ENCODE results near the gene HAUS2. TPM values are rescaled to one million over a fixed set of nuclear protein-coding genes. Genes with fewer than 3 reads are reported as not detected.

The HAUS2 gene
- total RNA-seq, 1 donor from 2014 or later = 35.3 TPM

DNA sequence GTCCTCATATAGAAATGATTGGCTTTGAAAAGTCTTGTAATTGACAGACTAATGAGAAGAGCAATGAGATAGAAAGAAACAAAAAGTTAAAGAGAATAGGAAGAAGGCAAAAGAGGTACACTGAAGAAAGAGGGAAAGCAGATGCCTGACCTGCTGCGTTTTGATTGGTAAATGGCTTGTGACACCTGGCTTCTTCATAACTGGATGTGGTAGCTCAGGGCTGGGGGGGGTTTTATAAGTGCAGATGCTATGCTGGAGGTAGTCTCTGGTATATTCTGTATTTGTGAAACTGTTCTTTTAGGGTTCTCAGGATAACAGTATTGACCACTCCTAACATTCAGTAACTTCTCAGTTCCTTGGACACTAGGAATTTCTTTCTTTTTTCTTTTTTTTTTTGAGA is 28.1 kb downstream of the HAUS2 start:
- Histone ChIP-seq H3K36me3 (ENCODE audit: control insufficient read depth, insufficient read depth, low read length) (no peaks in the 10 kb centered on the region), H3K27me3 (ENCODE audit: control insufficient read depth, insufficient read depth, low read length) (no peaks in the 10 kb centered on the region), H3K4me3 (ENCODE audit: low read depth, low read length) (no peak overlapping the region)
- TF ChIP-seq, protein P1, sequence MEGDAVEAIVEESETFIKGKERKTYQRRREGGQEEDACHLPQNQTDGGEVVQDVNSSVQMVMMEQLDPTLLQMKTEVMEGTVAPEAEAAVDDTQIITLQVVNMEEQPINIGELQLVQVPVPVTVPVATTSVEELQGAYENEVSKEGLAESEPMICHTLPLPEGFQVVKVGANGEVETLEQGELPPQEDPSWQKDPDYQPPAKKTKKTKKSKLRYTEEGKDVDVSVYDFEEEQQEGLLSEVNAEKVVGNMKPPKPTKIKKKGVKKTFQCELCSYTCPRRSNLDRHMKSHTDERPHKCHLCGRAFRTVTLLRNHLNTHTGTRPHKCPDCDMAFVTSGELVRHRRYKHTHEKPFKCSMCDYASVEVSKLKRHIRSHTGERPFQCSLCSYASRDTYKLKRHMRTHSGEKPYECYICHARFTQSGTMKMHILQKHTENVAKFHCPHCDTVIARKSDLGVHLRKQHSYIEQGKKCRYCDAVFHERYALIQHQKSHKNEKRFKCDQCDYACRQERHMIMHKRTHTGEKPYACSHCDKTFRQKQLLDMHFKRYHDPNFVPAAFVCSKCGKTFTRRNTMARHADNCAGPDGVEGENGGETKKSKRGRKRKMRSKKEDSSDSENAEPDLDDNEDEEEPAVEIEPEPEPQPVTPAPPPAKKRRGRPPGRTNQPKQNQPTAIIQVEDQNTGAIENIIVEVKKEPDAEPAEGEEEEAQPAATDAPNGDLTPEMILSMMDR (IDR thresholded peaks at IDR 0.05; ENCODE audit: insufficient read depth, low read length, poor library complexity, severe bottlenecking) = no peak
- no peak for DNase-seq (ENCODE audit: low read depth)

DNA sequence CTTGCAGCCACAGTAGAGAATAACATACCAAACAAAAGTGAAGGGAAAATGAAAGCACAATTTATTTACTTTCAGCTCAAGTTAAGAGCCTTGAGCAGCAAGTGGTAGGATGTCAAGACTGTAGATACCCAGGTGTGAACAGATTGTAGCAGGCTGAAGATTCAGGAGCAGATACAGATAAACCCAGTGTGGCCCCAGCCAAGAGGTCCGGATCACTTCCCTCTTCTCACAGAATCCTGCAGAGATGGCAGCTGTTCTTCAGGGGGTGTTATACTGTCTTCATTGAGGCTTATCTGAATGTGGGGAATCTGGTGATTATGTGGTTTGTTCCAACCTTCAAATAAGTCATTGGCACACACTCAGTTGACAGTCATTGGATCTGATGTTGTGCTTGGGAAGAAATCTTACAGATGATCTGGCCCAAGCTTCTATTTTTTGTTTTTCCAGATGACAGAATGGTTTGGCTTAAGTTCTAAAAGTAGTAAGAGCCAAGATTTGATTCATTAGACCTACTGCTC is 28.9 kb downstream of the HAUS2 start:
- H3K36me3 ChIP-seq (ENCODE audit: control insufficient read depth, insufficient read depth, low read length) = no peaks in the 10 kb centered on the region
- TF ChIP-seq, protein P1 (IDR thresholded peaks at IDR 0.05; ENCODE audit: insufficient read depth, low read length, poor library complexity, severe bottlenecking) = no peak
- DNase-seq (ENCODE audit: low read depth) = no peak
- H3K4me3 ChIP-seq (ENCODE audit: low read depth, low read length) = no peak overlapping the region
- no peaks in the 10 kb centered on the region for H3K27me3 ChIP-seq (ENCODE audit: control insufficient read depth, insufficient read depth, low read length)

DNA sequence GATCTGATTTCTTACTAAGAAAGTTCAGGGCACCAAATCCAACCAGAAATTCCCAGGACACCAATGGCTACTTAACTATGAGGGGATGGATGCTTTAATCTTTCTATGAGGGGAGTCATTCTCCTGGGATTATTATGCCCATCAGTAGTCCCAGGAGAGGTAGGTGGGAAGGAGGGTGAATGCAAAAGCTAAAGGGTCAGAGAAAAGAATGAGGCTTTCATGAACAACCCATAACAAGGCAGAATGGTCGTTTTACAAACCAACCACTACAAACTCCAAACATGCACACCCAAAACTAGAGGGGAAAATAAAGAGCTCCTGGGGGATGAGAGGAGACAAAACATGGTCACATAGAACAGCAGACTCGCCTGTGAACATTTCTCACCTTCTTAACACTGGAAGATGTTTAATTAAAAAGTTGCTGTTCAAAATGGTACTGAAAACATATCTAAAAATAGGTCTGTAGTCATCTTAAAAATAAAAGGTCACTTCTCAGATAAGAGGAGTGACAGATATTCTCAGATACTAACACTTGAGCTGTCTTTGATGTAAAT is 30.4 kb downstream of the HAUS2 start:
- TF ChIP-seq, protein P1 (IDR thresholded peaks at IDR 0.05; ENCODE audit: insufficient read depth, low read length, poor library complexity, severe bottlenecking) = no peak
- no peak for DNase-seq (ENCODE audit: low read depth)
- no peaks in the 10 kb centered on the region for H3K27me3 ChIP-seq (ENCODE audit: control insufficient read depth, insufficient read depth, low read length)
- no peaks in the 10 kb centered on the region for H3K36me3 ChIP-seq (ENCODE audit: control insufficient read depth, insufficient read depth, low read length)
- H3K4me3 ChIP-seq (ENCODE audit: low read depth, low read length) = no peak overlapping the region

DNA sequence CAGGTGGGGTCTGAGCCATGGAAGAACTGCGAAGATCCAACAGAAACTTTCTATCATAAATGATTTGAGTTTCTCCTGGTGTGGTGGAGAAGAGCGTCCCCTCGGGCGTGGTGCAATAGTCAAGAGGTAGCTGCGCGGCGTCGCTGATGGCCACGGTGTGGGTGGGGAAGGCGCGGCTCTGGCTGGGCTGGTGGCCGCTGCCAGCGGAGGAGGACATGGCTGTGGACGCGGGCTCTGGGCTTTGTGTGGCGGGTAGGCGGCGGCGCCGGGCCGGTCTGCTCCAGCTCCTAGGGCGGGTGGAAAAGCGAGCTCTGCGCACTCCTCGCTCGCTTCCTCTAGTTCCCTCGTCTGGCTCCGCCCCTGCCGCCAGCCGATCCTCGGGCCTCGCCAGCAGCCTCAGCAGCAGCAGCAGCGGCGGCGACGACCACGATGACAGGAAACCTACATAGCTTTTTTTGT is 32.7 kb downstream of the HAUS2 start:
- peaks cover 1% of the 10 kb centered on the region for H3K36me3 ChIP-seq (ENCODE audit: control insufficient read depth, insufficient read depth, low read length)
- DNase-seq (ENCODE audit: low read depth) = peak; percentile 19
- TF ChIP-seq, protein P1 (IDR thresholded peaks at IDR 0.05; ENCODE audit: insufficient read depth, low read length, poor library complexity, severe bottlenecking) = no peak
- H3K4me3 ChIP-seq (ENCODE audit: low read depth, low read length) = peak overlapping the region; percentile 39
- no peaks in the 10 kb centered on the region for H3K27me3 ChIP-seq (ENCODE audit: control insufficient read depth, insufficient read depth, low read length)

DNA sequence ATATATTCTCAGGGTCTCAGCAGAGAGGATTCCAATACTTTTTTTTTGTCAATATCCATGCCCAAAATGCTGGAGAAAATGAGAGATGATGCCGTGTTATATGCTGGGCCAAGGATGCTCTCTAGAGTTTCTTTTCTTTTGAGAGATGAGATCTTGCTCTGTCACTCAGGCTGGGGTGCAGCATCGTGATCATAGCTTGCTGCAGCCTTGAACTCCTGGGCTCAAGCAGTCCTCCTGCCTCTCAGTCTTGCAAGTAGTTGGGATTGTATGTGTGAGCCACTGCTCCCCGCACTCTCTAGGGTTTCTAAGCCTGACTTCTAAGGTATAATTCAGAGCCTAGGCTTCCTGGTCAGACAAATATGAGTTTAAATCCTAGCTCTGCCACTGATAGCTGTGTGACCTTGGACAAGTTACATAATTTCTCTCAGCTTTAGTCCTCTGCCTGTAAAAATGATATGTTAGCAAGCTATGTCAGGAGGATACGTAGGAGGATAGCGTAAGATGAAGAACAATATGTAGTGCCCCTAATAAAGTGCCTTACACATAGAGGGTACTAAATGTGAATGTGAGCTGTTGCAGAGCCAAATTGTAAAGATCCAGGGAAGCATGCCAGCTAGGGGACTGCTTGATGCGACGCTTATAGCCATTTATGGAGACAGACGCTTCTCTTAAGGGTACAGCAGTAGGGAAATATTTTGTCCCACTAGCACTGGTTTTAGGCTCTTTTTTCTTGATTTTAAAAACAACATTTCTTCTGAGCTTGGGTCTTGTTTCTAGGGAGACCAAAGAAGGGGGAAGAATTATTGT is 34.1 kb downstream of the HAUS2 start:
- no peak for DNase-seq (ENCODE audit: low read depth)
- TF ChIP-seq, protein P1 (IDR thresholded peaks at IDR 0.05; ENCODE audit: insufficient read depth, low read length, poor library complexity, severe bottlenecking) = no peak
- H3K27me3 ChIP-seq (ENCODE audit: control insufficient read depth, insufficient read depth, low read length) = no peaks in the 10 kb centered on the region
- peaks cover 1% of the 10 kb centered on the region for H3K36me3 ChIP-seq (ENCODE audit: control insufficient read depth, insufficient read depth, low read length)
- no peak overlapping the region for H3K4me3 ChIP-seq (ENCODE audit: low read depth, low read length)
